Kidney epithelial cell (primary cell): Measurements from ENCODE around the gene KLF1. TPM values are rescaled to one million over a fixed set of nuclear protein-coding genes. Genes with fewer than 3 reads are reported as not detected.

ENCODE experiments used
- DNase-seq: peaks from one replicate; pipeline ENCODE4 v3.0.0-alpha.2; 2010; ENCODE audit warnings: low read depth
- H3K27me3 ChIP-seq: 2 replicates; pipeline ENCODE4 v1.6.0; 2011; ENCODE audit warnings: low read length; ENCODE audit not compliant: control insufficient read depth, insufficient read depth
- H3K36me3 ChIP-seq: 2 replicates; pipeline ENCODE4 v1.5.1; 2011; ENCODE audit warnings: low read length; ENCODE audit not compliant: control insufficient read depth, insufficient read depth
- H3K4me3 ChIP-seq: 2 replicates; pipeline ENCODE4 v1.5.1; 2011; ENCODE audit warnings: low read depth, mild to moderate bottlenecking, control low read depth, low read length
- total RNA-seq: library from RNA; depleted of rRNA; stranded (reverse); fragments of >200 nt; gene quantifications from 2 replicates; pipeline ENCODE4 v1.2.3, GENCODE V29; 2015
- TF ChIP-seq, protein P1 (sequence below): IDR thresholded peaks from 2 replicates; pipeline ENCODE4 v1.5.1; 2011; ENCODE audit warnings: mild to moderate bottlenecking, moderate library complexity, low read length, control low read depth, inconsistent platforms; ENCODE audit not compliant: insufficient read depth, poor library complexity, severe bottlenecking

KLF1 gene
- total RNA-seq, 1 donor from 2014 or later: not detected

DNA sequence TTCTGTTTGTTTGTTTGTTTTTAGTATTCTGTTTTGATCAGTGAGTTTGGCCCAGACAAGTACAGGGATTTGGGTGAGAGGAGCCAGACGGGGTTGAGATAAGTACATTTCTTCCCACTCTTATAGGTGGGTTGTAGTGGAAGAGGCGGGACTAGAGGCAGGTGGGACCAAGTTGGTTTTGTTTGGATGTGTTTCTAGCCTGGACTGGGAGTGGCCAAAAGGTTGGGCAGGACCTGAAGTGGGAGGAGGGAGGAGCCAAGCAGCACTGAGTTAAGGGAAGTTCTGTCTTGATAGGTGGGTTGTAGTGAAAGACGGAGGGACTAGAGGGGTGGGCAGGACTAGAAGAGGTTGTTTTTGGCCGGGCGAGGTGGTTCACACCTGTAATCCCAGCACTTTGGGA lies 14.7 kb downstream of the KLF1 start:
- Histone ChIP-seq H3K36me3 (no peaks in the 10 kb centered on the region), H3K4me3 (no peak overlapping the region), H3K27me3 (peaks cover 8% of the 10 kb centered on the region)
- TF ChIP-seq, protein P1, sequence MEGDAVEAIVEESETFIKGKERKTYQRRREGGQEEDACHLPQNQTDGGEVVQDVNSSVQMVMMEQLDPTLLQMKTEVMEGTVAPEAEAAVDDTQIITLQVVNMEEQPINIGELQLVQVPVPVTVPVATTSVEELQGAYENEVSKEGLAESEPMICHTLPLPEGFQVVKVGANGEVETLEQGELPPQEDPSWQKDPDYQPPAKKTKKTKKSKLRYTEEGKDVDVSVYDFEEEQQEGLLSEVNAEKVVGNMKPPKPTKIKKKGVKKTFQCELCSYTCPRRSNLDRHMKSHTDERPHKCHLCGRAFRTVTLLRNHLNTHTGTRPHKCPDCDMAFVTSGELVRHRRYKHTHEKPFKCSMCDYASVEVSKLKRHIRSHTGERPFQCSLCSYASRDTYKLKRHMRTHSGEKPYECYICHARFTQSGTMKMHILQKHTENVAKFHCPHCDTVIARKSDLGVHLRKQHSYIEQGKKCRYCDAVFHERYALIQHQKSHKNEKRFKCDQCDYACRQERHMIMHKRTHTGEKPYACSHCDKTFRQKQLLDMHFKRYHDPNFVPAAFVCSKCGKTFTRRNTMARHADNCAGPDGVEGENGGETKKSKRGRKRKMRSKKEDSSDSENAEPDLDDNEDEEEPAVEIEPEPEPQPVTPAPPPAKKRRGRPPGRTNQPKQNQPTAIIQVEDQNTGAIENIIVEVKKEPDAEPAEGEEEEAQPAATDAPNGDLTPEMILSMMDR: no peak
- DNase-seq: no peak

DNA sequence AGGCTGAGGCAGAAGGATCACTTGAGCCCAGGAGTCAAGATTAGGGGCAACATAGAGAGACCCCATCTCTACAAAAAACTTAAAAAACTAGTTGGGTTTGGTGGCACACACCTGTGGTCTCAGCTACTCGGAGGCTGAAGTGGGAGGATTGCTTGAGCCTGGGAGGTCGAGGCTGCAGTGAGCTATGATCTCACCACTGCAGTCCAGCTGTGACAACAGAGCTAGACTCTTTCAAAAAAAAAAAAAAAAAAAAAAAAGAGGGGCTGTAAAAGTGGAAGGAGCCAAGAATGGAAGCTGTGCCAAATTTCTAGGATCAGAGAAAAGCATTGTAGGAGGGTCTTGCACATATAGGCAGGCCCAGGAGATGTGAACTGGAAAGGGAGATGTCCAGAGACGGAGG lies 15.3 kb downstream of the KLF1 start:
- DNase-seq: no peak
- TF ChIP-seq, protein P1: no peak
- Histone ChIP-seq H3K4me3 (no peak overlapping the region), H3K36me3 (no peaks in the 10 kb centered on the region), H3K27me3 (peaks cover 9% of the 10 kb centered on the region)

DNA sequence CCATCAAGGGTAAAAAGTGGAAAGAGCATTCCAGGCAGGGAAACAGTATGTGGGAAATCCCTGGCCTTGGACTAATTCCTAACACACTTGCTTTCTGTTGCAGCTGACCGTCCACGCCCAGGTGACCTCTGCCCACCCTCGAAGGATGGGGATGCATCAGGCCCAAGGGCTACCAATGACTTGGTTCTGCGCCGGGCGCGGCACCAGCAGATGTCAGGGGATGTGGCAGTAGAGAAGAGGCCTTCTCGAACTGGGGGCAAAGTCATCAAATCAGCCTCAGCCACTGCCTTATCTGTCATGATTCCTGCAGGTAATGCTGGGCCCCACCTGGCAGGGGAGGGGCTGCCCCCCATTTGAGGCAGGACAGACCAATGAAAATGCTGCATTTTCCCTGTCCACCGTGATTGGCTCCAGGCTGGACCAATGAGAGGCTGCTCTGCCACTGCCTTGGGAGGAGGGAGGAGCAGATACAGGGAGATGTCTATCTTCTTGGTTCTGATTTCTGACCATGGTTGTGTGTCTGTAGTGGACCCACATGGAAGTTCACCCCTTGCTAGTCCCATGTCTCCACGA lies 18.4 kb downstream of the KLF1 start:
- Histone ChIP-seq H3K27me3 (peaks cover 7% of the 10 kb centered on the region), H3K36me3 (no peaks in the 10 kb centered on the region), H3K4me3 (no peak overlapping the region)
- TF ChIP-seq, protein P1: no peak
- no peak for DNase-seq

DNA sequence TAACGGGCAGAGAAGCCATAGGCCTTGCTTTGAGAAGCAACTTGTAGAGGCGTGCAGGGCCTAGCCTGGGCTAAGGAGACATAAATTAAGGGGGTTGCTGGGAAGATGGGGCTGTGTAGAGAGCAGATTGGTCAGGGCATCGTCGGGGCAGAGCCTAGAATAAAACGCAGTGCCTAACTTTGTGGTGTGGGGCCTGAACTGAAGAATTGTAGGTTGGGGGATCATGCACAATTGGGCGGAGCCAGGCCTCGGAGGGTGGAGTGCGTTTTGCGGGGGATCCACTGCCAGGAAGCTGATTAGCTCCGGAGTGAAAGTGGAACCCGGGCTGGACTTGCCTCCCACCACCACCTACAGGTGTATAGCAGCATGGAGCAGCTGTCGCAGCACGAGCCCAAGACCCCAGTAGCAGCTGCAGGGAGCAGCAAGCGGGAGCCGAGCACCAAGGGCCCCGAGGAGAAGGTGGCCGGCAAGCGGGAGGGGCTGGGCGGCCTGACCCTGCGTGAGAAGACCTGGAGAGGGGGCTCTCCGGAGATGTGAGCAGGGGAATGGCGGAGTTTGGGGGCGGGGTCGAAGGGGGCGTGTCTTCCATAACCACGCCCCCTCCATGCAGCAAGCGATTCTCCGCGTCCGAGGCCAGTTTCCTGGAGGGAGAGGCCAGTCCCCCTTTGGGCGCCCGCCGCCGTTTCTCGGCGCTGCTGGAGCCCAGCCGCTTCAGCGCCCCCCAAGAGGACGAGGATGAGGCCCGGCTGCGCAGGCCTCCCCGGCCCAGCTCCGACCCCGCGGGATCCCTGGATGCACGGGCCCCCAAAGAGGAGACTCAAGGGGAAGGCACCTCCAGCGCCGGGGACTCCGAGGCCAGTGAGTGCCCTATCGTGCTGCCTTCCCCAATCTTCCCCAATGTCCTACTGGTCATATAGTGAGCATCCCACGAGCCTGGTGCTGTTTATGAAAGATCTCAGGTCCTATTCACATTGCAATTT lies 19.6 kb downstream of the KLF1 start:
- H3K36me3 ChIP-seq: no peaks in the 10 kb centered on the region
- H3K4me3 ChIP-seq: peak overlapping the region; percentile 43
- DNase-seq: no peak
- TF ChIP-seq, protein P1: peak; percentile 8
- H3K27me3 ChIP-seq: peaks cover 2% of the 10 kb centered on the region

DNA sequence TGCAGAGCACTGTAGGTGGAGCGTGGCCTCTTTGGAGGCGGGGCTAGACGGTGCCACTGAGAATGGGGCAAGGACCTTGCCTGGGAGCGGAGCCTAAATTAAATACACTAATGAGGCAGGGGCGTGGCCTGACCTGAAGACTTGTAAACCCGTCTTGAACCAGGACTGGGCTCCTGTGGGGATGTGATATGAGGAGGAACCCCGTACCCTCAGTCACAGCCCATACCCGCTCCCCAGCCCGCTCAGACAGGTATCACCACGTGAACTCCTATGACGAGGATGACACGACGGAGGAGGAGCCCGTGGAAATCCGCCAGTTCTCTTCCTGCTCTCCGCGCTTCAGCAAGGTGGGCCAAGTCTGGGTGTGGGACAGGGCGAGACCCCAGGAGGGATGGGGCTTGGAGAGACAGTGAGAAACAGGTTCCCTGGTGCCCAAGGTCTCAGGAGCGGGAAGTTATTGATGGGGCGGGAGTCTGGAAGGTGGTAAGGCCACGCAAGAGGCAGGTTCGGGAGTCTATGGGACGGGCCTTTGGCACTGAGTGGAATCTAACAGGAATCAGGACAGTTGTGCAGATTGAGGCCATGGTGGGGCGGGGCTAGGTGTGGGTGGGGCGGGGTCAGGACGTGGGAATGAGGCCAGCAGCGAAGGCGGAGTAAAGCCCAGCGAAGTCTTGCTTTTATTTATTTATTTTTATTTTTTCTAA lies 20.4 kb downstream of the KLF1 start:
- Histone ChIP-seq H3K4me3 (no peak overlapping the region), H3K27me3 (peaks cover 2% of the 10 kb centered on the region), H3K36me3 (no peaks in the 10 kb centered on the region)
- TF ChIP-seq, protein P1: no peak
- DNase-seq: no peak
